A549 (cell line): ENCODE data around the gene TAF1A.

ENCODE experiments used
- CTCF ChIP-seq: fragments of >200 bp; sonication (Bioruptor Twin); formaldehyde crosslinking; IDR thresholded peaks from 3 replicates; pipeline ENCODE4 v1.5.1; 2016
- HES2 ChIP-seq: fragments of >200 bp; sonication (Bioruptor Twin); formaldehyde crosslinking; IDR thresholded peaks from 2 replicates; pipeline ENCODE4 v1.6.1; 2016
- TF ChIP-seq, protein P1 (sequence below): IDR thresholded peaks from 2 replicates; pipeline ENCODE4 v1.6.1; 2012

DNA sequence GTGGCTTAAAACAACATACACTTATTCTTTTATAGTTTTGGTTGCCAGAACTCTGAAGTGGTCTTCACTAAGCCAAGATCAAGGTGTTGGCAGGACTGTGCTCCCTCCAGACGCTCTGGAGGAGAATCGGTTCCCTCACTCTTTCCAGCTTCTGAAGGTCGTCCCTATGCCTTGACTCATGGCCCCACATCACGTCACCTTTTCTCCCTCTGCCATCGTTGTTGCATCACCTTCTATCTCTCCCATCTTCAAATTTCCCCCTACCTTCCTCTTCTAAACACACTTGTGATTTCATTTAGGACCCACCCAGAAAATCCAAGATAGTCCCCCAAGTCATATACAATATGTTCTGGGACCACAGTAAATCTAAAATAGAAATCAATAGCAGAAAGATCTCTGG lies 54.3 kb downstream of the TAF1A start:
- TF ChIP-seq HES2 (no peak), CTCF (no peak)
- TF ChIP-seq, protein P1, sequence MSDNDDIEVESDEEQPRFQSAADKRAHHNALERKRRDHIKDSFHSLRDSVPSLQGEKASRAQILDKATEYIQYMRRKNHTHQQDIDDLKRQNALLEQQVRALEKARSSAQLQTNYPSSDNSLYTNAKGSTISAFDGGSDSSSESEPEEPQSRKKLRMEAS = no peak
